NCI-H1930 (cell line): ENCODE results near the gene ACSF3.
"Not testable (repeated sequence)": the region's sequence is repeated elsewhere in the genome, so short reads cannot be mapped to it uniquely, and the experiment has no call there.

Experiments
- DNase-seq, 2 experiments: peaks; one replicate each; lab custom pipeline; 2025; lab: John Stamatoyannopoulos, UW

ACSF3 gene

DNA sequence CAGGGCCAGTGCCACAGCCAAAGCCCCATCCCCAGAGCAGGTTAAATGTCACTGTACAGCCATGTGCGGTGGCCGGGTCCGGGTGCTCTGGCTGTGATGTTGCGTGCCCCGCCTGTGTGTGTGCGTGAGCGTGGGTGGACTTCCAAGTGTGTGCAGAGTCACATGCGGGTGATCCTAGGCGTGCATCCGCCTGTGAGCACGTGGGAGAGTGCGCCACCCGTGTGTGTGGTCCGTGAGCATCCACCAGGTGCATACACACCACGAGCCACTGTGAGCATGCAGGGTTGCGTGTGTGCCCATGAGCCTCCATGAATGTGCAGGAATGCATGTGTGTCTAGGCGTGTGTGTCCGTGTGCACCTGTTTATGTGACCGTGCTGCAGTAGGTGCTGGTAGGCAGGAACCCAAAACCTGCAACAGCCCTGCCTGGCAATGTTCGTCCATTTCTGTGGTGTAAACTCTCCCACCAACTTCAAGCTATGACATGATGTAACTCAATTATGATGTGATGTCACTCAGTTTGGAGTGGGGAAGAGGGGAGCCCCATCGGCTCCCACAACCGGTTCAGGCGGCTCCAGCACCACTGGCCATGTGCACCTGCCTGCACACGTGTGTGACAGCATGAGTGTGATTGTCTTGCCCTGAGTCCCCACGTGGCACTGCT, 37.6 kb upstream of the ACSF3 start:
- DNase-seq = no peak

DNA sequence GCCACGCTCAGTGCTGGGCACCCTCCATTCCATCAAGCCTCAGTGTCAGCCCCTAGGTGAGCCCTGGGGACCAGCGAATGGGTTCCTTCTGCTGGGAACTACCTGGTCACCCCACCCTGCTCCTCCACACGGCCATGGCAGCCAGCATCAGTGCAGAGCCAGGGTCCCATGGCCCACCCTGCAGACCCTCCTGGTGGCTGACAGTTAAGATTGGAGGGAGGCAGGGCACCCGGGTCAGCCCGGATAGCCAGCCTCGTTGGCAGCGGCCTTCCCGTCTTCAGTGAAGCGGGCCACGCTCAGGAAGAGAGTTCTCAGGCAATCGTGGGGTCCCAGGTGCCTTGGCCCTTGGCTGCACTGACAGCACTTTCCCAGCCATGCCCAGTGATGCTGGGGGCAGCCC, 37.1 kb upstream of the ACSF3 start:
- no peak for DNase-seq

- no peak for DNase-seq
Measured at GRCh38 chr16:89057738-89058137, 35.9 kb upstream of the ACSF3 start.

DNA sequence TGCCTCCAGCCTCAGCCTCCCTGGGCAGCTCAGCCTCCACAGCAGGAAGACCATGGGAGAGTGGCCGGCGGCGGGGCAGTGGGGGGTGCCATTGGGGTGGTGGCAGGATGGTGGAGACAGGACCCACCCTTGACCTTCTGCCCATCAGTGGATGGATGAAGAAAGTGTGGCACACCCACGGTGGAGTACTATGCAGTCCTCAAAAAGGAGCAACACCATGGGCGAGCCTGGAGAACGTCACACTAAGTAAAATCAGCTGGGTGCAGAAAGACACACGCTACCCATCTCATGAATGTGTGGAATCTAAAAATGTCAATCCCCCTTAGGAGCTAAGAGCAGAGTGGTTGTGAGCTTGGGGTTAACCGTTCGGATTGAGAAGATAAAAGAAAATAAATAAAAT, 34.8 kb upstream of the ACSF3 start:
- DNase-seq = no peak

DNA sequence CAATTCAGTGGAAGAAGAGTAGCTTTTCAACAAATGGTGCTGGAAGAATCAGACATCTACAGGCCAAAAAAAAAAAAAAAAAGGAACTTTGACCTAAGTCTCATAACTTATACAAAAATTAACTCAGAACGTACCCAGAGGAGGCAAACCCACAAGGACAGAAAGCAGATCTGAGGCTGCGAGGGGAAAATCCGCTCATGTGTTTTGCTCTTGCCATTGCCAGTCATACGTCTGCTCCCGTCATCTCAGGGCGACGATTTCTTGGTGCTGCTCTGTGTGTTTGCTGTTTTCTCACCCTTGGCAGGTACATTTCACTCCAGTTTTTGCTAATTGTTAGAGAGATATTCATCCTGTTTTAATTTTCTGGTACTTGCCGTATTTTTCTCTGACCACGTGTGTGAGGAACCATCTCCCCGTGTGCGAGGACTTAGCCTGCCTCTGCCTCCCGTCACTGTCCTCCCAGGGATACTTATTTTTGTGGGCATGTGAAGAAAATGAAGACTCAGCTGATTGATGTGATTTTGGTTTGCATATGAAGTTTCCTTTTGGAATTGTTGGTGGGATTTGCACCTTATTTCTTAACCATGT, 33.4 kb upstream of the ACSF3 start:
- DNase-seq = no peak

DNA sequence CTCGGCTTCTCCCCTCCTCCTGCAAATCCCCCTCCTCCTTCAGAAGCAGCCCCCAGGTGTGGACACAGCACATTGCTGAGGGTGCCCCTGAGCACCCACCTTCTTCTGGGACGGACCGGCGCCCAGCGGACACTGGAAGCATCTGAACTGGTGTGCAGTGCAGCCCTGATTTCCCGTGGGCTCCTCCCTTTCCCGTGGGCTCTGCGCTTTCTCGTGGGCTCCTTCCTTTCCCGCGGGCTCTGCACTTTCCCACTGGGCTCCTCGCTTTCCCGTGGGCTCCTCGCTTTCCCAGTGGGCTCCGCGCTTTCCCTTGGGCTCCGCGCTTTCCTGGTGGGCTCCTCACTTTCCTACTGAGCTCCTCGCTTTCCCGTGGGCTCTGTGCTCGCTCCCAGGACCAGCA, 32.6 kb upstream of the ACSF3 start:
- no peak for DNase-seq

- no peak for DNase-seq
Measured at GRCh38 chr16:89061590-89062380, 31.9 kb upstream of the ACSF3 start.

GRCh38 chr16:89062389-89063345, 31.0 kb upstream of the ACSF3 start:
- DNase-seq = no peak

DNA sequence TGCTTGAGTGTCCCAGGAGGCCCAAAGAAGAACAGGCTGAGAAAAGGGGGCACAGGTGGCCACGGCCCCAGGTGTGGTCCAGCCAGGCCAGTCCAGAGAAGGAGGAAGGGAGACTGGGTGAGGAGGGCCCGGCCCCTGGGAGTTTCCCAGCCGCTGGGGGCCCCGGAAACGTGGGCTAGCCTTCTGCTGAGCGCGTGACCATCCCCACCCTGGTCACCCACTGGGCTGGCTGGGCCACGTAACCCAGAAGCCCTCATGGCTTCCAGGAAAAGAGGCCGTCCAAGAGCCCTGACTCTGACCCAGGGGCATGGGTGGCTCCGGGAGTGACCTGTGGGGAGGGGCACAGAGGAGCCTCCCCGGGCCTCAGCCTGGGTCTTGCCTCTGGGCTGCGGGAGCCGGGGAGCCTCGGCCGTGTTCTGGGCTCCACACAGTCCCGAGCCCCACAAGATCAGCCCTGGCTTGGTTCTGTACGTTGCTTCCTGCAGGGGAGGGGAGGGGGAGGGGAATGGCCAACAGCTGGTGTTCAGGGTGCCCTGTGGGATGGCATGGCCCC, 29.8 kb upstream of the ACSF3 start:
- DNase-seq = no peak

- DNase-seq = no peak
Measured at GRCh38 chr16:89064606-89065457, 28.8 kb upstream of the ACSF3 start.

DNA sequence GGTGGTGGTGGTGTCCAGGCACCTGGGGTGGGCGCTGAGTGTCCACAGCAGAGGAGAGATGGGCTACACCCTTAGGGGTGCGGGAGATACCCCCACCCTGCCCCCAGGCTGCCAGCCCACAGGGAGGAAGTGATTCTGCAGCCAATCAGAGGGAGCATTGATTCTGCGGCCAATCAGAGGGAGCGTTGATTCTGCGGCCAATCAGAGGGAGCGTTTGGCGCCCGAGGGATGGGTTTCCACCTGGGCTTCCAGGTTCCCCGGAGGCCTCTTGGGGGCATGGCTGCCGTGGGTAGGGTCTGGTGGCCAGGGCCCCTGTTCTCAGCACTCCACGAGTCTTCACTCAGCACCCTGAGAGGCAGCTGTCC, 28.2 kb upstream of the ACSF3 start:
- DNase-seq = no peak

DNA sequence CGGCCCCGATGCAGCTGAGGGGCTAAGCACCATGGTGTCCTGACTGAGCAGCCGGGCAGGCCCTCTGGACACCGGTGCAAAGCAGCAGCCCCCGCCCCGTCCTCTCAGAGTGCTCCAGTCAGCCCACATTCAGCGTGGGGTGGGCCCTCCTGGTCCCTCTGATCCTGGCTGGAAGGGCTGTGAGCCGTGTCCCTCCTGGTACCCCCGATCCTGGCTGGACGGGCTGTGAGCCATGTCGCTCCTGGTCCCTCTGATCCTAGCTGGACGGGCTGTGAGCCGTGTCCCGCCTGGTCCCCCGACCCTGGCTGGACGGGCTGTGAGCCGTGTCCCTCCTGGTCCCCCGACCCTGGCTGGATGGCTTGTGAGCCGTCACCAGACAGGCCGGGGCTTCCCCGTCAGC, 26.9 kb upstream of the ACSF3 start:
- no peak for DNase-seq

DNA sequence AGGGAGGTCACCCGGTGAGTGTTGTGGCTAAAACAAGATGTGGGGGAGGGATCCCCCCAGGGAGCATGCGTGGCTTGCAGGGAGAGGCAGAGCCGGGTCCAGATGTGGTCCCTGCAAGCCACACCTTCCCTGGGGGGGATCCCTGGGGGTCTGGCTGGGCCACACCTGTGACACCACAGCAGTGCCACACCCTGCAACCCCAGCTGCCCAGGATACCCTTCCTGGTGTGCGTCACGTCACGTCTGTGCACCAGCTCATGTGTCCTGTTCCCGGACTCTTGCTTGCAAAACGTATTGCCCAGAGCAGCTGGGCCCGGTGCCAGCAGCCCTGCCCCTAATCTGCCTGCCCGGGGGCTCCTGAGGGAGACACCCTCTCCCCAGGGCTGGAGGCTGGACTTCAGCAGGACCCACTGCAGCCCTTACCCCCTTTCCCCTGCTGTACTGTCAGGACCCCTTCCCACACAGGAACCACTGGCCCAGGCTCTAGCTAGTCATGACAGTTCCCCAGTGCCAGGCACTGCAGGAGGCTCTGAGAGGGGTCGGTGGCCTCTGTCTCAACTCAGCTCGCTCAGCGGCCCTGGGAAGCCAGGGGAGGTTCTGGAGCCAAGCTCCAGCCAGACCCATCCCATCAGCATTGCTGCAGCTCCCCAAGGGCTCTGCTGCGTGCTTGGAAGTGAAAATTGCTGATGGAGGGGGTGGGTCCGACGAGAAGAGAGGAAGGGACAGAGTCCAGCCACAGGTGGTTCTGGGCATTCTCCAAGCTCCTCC, 25.8 kb upstream of the ACSF3 start:
- no peak for DNase-seq

GRCh38 chr16:89068814-89069616, 24.6 kb upstream of the ACSF3 start:
- not testable (repeated sequence) for DNase-seq

- DNase-seq = no peak
Measured at GRCh38 chr16:89069920-89070319, 23.7 kb upstream of the ACSF3 start.

DNA sequence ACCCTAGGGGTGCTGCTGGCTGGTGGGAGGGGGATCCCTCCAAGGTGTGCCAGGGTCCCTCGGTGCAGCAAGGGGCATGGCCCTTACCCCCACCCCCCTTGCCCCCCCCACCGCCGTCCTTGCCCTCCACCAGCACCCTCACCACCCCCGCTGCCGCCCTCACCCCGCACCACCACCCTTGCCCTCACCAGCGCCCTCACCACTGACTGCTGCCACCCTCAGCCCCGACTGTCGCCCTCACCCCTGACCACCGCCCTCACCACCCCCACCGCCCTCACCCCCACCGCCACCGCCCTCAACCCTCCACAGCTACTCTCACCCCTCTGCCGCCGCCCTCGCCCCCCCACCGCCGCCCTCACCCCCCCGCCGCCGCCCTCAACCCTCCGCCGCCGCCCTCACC, 23.1 kb upstream of the ACSF3 start:
- DNase-seq = no peak

DNA sequence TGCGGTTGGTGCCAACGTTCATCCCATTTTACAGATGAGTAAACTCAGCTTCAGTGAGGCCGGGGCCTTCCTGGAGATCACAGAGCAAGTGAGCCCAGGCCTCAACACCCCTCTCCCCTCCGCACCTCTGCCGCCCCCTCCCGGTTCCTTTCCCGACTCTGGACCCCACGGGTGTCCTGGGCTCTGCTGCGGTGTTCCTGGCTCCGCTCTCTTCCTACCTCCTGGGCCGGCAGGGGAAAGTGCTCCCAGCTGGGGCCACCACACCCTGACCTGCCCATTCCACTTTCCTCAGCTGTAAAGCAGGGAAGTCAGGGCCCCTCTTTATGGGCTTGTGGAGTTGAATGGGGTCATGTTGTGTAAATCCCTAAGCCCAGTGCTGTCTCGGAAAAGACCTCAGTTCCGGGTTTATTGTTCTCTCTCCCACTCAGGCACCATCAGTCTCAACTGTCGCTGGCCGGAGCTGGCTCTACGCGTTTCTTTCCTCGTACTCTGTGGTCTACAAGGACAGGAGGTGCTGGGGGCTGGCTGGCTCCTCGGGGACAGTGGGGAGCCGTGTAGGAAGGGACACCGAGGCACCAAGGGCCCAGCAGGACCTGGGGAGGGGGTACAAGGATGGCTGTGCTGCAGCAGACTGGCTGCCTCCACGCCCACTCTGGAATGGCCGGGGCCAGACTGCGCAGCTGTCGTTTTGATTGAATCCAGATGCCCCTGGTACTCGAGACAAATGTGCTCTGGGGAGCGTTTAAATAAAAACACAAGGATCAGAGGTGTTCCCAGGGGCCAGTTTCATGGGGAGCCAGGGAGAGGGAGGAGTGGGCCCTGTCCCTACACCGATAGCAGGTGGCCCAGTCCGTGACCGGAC, 21.7 kb upstream of the ACSF3 start:
- no peak for DNase-seq

GRCh38 chr16:89072548-89073130, 21.0 kb upstream of the ACSF3 start:
- DNase-seq = no peak
